Psoas muscle (tissue), 8 donors: Measurements from ENCODE around the gene TBX15. TPM values are rescaled to one million over a fixed set of nuclear protein-coding genes. Genes with fewer than 3 reads are reported as not detected.

Experiments
- ATAC-seq, 4 donors: fragments of 200-7000 bp; cut with Tn5 transposase; one replicate each; pipeline ENCODE4 v1.9.1; 2020; ENCODE audit warnings: moderate library complexity in 3 of 4, mild to moderate bottlenecking in 2 of 4
- DNase-seq, 2 donors: peaks; one replicate each; pipeline ENCODE4 v3.0.0-alpha.2; 2020
- H3K27ac ChIP-seq: fragments of 200-600 bp; one replicate; pipeline ENCODE4 v1.8.0; 2022
- H3K27me3 ChIP-seq, 3 donors: fragments of 200-600 bp in 1 of 3; one replicate each; pipeline versions ENCODE4 v1.6.1 to v1.8.0; 2013 to 2022; ENCODE audit warnings: low read length in 2 of 3, mild to moderate bottlenecking in 2 of 3, moderate library complexity in 1 of 3; ENCODE audit not compliant: insufficient read depth in 3 of 3
- H3K36me3 ChIP-seq, 2 donors: fragments of 200-600 bp in 1 of 2; one replicate each; pipeline versions ENCODE4 v1.6.1 to v1.8.0; 2013 to 2022; ENCODE audit warnings: low read depth in 1 of 2, mild to moderate bottlenecking in 1 of 2, moderate library complexity in 1 of 2; ENCODE audit not compliant: insufficient read depth in 1 of 2
- H3K4me1 ChIP-seq: fragments of 200-600 bp; one replicate; pipeline ENCODE4 v1.8.0; 2022
- H3K4me3 ChIP-seq: fragments of 200-600 bp; one replicate; pipeline ENCODE4 v1.8.0; 2022; ENCODE audit warnings: mild to moderate bottlenecking
- H3K9me3 ChIP-seq: fragments of 200-600 bp; one replicate; pipeline ENCODE4 v1.8.0; 2022
- WGBS, 3 donors: extraction: QIAGEN DNeasy Blood & Tissue Kit; methylation state at CpG; one replicate each; pipeline versions ENCODE4 v1.1.6 to v1.1.7; 2013; 5-methylcytosine and 5-hydroxymethylcytosine counted together
- intact Hi-C, 2 donors: fragments of 100-400 bp; cut with DNase I; formaldehyde crosslinking; loops; one replicate each; pipeline versions ENCODE4 v1.11.0 to v1.14.2; 2022
- polyA plus RNA-seq, 3 donors: library from polyadenylated mRNA; stranded (reverse); fragments of 200-250 nt; gene quantifications; one replicate each; pipeline ENCODE4 v1.2.3, GENCODE V29; 2013
- total RNA-seq, 4 donors: library from RNA; stranded (reverse); fragmentation: NEBNext Ultra II Directional in 2 of 4; extraction: Animal tissue kit (Norgen Biotek cat#: 25700) in 2 of 4; gene quantifications; one replicate each; pipeline versions ENCODE4 v1.2.1 to v1.2.4, GENCODE V29; 2021 to 2023
- TF ChIP-seq, protein P1 (sequence below): fragments of 200-600 bp; IDR thresholded peaks from one replicate; pipeline ENCODE4 v1.8.0; 2022; ENCODE audit warnings: antibody characterized with exemption
- donor health status: healthy with polysubstance abuse.
- donor health status: DM: no; HTN: no; CAD: no; lungs with moderate emphysema.
- donor health status: Bipolar disorder and iron deficiency.
- donor health status: healthy.
- donor health status: DM: yes; HTN: yes; CAD: no.
- donor health status: DM: no; HTN: no; CAD: no.
- donor health status: DM: no; HTN: no; CAD: no.
- donor health status: DM: yes; HTN: yes; CAD: no.

TBX15 gene
- total and polyA plus RNA-seq, 7 donors: 37.0 to 220 (median 105) TPM

DNA sequence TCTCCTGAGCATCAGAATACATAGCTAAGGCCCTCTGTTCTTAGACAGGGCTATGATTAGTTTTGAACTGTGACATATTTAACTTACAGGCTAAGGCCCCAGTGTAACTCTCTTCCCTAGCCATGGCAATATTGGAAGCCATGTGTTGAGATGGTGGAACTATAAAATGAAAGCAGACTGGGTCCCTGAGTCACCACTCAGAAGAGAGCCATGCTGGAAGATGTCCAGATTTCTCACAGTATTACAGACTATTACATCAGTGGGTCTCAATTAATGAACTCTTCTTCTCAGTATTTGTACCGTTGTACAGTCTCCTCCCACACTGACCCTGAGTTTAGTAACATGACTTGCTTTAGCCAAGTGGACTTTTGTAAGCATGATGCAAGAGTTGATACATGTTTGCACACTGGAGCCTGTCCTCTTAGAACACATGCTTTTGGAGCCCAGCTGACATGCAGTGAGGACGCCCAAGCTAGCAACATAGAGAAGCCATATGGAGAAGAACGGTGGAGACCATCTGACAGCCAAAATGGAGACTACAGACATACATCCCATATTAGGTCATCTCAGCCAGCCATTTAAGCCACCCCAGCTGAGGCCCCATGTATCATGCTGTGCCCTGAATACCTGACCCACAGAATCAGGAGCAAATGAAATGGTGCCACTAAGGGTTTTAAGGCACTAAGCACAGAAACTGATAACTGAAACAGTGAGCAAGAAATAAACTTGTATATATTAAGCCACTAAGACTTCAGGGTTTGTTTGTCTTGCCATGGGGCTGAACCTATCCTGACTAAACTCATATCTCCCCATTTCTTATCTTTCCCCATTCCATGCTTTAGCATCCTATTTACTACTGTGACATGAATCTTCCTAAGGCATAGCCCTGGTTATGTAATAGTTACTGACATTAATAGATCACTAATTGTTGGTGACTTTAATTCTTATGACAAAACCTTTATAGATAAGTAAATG lies 24.4 kb downstream of the TBX15 start:
- intact Hi-C loops: no loop called here
- H3K36me3 ChIP-seq: no peaks in the 10 kb centered on the region
- TF ChIP-seq, protein P1, sequence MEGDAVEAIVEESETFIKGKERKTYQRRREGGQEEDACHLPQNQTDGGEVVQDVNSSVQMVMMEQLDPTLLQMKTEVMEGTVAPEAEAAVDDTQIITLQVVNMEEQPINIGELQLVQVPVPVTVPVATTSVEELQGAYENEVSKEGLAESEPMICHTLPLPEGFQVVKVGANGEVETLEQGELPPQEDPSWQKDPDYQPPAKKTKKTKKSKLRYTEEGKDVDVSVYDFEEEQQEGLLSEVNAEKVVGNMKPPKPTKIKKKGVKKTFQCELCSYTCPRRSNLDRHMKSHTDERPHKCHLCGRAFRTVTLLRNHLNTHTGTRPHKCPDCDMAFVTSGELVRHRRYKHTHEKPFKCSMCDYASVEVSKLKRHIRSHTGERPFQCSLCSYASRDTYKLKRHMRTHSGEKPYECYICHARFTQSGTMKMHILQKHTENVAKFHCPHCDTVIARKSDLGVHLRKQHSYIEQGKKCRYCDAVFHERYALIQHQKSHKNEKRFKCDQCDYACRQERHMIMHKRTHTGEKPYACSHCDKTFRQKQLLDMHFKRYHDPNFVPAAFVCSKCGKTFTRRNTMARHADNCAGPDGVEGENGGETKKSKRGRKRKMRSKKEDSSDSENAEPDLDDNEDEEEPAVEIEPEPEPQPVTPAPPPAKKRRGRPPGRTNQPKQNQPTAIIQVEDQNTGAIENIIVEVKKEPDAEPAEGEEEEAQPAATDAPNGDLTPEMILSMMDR: no peak
- DNase-seq (peak in 1 of 2 donors; percentile 67), ATAC-seq (peak; percentile 64 to 77 (median 68))
- no peaks in the 10 kb centered on the region for H3K27me3 ChIP-seq
- peaks cover 92% of the 10 kb centered on the region for H3K4me1 ChIP-seq
- no peaks in the 10 kb centered on the region for H3K9me3 ChIP-seq
- H3K4me3 ChIP-seq: no peak overlapping the region
- WGBS, 3 donors: 30 to 65% (median 46%) methylated on average over 3 of the region's 3 CpGs
- peak overlapping the region; percentile 91 for H3K27ac ChIP-seq

DNA sequence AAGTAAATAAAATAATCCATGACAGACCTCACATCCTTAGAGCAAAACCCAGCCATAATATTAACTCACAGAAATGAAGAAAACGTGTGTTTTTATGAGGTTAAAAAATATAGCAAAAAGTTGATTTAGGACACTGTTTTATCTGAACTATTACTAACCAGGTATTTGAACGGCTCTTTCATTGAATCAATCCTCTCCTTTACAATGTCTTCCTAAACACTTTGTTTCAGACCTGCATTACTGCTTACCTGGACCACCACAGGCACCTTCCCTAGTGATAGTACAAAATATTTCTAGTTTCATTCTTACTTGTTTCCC lies 25.0 kb downstream of the TBX15 start:
- Histone ChIP-seq H3K36me3 (no peaks in the 10 kb centered on the region), H3K9me3 (no peaks in the 10 kb centered on the region), H3K4me3 (no peak overlapping the region), H3K27ac (peak overlapping the region; percentile 91), H3K4me1 (peaks cover 91% of the 10 kb centered on the region), H3K27me3 (no peaks in the 10 kb centered on the region)
- ATAC-seq (no peak), DNase-seq (no peak)
- TF ChIP-seq, protein P1: no peak
- intact Hi-C loops: no loop called here
- WGBS, 3 donors: 87 to 96% (median 95%) methylated on average over 2 of the region's 2 CpGs

DNA sequence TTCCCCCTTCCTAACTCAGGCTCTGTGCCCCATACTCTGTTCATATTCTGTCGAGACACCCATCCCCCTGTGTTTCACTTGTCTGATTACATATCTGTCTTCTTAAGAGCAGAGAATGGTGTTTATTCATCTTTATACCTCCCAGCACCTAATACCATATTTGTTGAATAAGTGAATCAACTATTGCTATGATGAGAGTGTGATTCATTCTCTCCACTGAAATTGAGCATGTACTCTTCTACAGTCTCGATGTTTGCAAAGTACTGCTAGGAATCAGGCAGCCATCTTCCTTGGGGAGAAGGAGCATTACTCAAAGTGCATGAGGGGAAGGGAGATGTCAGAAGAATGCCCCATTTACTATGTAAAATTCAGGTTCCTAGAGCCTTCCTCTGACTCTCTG lies 27.0 kb downstream of the TBX15 start:
- ATAC-seq (peak in 1 of 4 donors; percentile 23), DNase-seq (no peak)
- Histone ChIP-seq H3K9me3 (no peaks in the 10 kb centered on the region), H3K4me3 (no peak overlapping the region), H3K4me1 (peaks cover 74% of the 10 kb centered on the region), H3K27ac (peak overlapping the region; percentile 91), H3K36me3 (no peaks in the 10 kb centered on the region), H3K27me3 (no peaks in the 10 kb centered on the region)
- TF ChIP-seq, protein P1: no peak
- WGBS, 3 donors: 55 to 70% (median 69%) methylated on average over 2 of the region's 2 CpGs
- intact Hi-C loops: no loop called here

DNA sequence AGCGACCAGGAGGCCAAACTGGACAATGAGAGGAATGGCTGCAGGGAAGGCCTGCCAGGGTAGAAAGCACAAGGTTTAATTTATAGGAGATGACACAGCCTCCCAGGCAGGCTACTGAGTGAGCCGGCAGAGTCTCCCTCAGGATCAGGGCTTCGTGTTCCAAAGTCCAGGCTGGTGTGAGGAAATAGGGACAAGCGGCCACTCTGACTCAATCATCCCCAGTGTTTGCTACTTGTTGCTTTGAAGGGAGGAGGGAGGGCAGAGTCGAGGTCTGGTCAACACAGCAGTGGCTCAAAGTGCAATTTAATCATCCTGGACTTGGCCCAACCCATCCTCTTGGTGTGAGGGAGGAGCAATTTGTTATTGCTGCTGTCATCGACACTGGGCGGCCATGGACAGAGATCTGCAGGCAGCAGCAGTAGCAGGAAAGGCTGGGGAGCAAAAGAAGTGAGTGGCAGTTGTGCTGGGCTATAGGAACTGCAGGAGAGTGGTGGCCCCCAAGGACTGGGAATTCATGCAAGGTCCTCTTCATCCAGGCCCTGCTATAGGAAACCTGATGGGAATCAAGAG lies 27.5 kb downstream of the TBX15 start:
- H3K27me3 ChIP-seq: no peaks in the 10 kb centered on the region
- WGBS, 3 donors: 16 to 25% (median 19%) methylated on average over 7 of the region's 7 CpGs
- TF ChIP-seq, protein P1: no peak
- no peaks in the 10 kb centered on the region for H3K36me3 ChIP-seq
- H3K4me3 ChIP-seq: no peak overlapping the region
- DNase-seq (peak; percentile 78 to 91), ATAC-seq (peak; percentile 83 to 90 (median 86))
- peak overlapping the region; percentile 91 for H3K27ac ChIP-seq
- H3K4me1 ChIP-seq: peaks cover 69% of the 10 kb centered on the region
- intact Hi-C loops: no loop called here
- H3K9me3 ChIP-seq: no peaks in the 10 kb centered on the region
